Measurements from ENCODE around the gene GPD2.

- TF ChIP-seq EZH2 (IDR thresholded peaks at IDR 0.05; ENCODE audit: borderline replicate concordance, low read length) (no peak), CTCF (conservative IDR thresholded peaks at IDR 0.05 in 1 of 2, IDR thresholded peaks at IDR 0.05 in 1 of 2; ENCODE audit: extremely low read depth in 1 of 2, insufficient read depth in 1 of 2, low read depth in 1 of 2, low read length in 2 of 2) (no peak)
These were observed 86.8 kb downstream of the GPD2 start for GRCh38 chr2:156522864-156523440.
